ENCODE results near the gene KARS1. TPM values are rescaled to one million over a fixed set of nuclear protein-coding genes. Genes with fewer than 3 reads are reported as not detected.

Gene KARS1
- total RNA-seq, 4 donors from 2014 or later: 118 to 130 (median 121) TPM

GRCh38 chr16:75653922-75654321 lies 6.5 kb upstream of the KARS1 start:
- H3K4me3 ChIP-seq: no peak overlapping the region
- peaks cover 0 to 44% (median 21%) of the 10 kb centered on the region in 3 donors for H3K4me1 ChIP-seq
- H3K36me3 ChIP-seq: peaks cover 13 to 49% of the 10 kb centered on the region in 2 donors
- TF ChIP-seq CTCF (IDR thresholded peaks at IDR 0.05) (no peak), POLR2A (IDR thresholded peaks at IDR 0.05) (no peak), EP300 (IDR thresholded peaks at IDR 0.05) (no peak), POLR2AphosphoS5 (IDR thresholded peaks at IDR 0.05) (no peak)
- H3K27me3 ChIP-seq: no peaks in the 10 kb centered on the region
- no peak overlapping the region for H3K27ac ChIP-seq
- H3K9me3 ChIP-seq: no peaks in the 10 kb centered on the region
- 17% methylated on average over 1 of the region's 1 CpG; no CpG with 5 or more reads in 1 of the 2 donors for WGBS, 2 donors (ENCODE audit: low coverage in 1 of 2)
- no peak for ATAC-seq

DNA sequence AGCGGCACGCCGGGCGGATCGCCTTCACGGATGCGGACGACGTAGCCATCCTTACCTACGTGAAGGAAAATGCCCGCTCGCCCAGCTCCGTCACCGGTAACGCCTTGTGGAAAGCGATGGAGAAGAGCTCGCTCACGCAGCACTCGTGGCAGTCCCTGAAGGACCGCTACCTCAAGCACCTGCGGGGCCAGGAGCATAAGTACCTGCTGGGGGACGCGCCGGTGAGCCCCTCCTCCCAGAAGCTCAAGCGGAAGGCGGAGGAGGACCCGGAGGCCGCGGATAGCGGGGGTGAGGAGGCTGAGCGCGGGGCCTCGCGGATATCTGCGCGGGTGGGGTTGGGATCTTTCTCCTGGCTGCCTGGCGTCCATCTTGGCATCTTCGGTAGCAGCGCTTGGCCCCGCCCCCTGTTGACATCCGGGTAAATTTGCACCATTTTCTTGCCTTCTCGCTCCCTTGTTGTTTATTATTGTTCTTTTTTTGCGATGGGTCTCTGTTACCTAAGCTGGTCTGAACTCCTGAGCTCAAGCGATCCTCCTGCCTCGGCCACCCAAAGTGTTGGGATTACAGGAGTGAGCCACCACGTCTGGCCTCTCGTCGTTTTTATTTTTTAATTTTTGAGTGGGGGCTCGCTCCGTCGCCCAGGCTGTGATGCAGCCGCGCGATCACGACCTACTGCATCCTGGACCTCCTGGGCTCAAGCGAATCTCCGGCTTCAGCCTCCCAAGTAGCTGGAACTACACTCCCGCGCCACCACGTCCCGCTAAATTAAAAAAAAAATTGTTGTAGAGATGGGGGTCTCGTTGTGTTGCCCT lies 1.0 kb upstream of the KARS1 start:
- no peaks in the 10 kb centered on the region for H3K27me3 ChIP-seq
- no peaks in the 10 kb centered on the region for H3K9me3 ChIP-seq
- peaks cover 0 to 74% (median 33%) of the 10 kb centered on the region in 3 donors for H3K4me1 ChIP-seq
- WGBS, 2 donors (ENCODE audit: low coverage in 1 of 2): 0% methylated on average over 8 to 9 of the region's 62 CpGs
- H3K27ac ChIP-seq: peak overlapping the region; percentile 91 to 99 (median 96)
- TF ChIP-seq POLR2AphosphoS5 (IDR thresholded peaks at IDR 0.05): peak; percentile 23
- TF ChIP-seq POLR2A (IDR thresholded peaks at IDR 0.05): no peak
- TF ChIP-seq EP300 (IDR thresholded peaks at IDR 0.05): no peak
- TF ChIP-seq CTCF (IDR thresholded peaks at IDR 0.05): no peak
- peaks cover 0 to 25% of the 10 kb centered on the region in 2 donors for H3K36me3 ChIP-seq
- peak; percentile 51 for ATAC-seq
- peak overlapping the region; percentile 93 to 96 for H3K4me3 ChIP-seq

GRCh38 chr16:75647112-75647491 lies 363 bp downstream of the KARS1 start:
- peak; percentile 5 for TF ChIP-seq EP300 (IDR thresholded peaks at IDR 0.05)
- TF ChIP-seq POLR2AphosphoS5 (IDR thresholded peaks at IDR 0.05): no peak
- Histone ChIP-seq H3K36me3 (peaks cover 0 to 38% of the 10 kb centered on the region in 2 donors), H3K4me1 (peaks cover 0 to 72% (median 22%) of the 10 kb centered on the region in 3 donors), H3K27ac (peak overlapping the region; percentile 60 to 99 (median 94)), H3K4me3 (peak overlapping the region; percentile 93 to 96), H3K27me3 (no peaks in the 10 kb centered on the region), H3K9me3 (no peaks in the 10 kb centered on the region)
- peak; percentile 20 for ATAC-seq
- WGBS, 2 donors (ENCODE audit: low coverage in 1 of 2): 0% methylated on average over 4 of the region's 18 CpGs

DNA sequence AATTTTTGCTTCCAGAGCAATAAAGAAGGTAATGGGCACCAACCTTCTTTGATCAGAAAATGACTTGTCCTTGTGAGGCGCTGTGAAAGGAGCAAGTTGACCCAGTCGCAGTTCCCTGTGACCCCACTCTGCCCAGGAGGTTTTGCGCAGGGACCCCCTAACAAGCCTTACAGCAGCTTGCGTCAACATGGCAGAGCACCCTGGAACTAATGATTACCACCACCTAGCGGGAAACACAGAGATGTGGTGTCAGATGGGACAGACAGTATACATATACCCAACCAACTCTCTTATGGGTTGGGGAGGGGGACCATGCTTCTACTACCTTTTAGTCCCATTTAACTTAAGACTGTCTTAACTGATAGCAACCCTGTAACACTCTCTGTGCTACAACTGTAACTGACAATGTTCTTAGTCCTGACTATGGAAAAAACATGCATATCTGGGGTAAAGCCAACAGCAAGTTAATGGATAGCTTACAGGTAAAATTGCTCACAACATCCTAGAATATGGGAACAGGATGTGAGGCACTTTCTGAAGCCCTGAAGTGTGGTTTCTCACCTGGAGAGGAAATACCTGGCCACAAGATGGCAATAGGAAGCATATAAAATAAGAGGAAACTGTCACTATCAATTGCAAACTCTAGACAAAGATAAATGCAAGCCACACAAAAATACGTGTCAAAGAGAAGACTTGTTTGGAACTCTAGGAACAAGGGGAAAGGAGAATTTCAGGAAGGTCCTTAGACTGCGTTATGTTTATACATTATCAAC lies 3.0 kb downstream of the KARS1 start:
- no peak overlapping the region for H3K27ac ChIP-seq
- 81 to 89% methylated on average over 3 to 6 of the region's 7 CpGs for WGBS, 2 donors (ENCODE audit: low coverage in 1 of 2)

More for the DNA sequence above, 3.0 kb downstream of the KARS1 start:
- Histone ChIP-seq H3K36me3 (peaks cover 0 to 62% of the 10 kb centered on the region in 2 donors), H3K9me3 (no peaks in the 10 kb centered on the region), H3K4me1 (peaks cover 0 to 46% (median 13%) of the 10 kb centered on the region in 3 donors), H3K27me3 (no peaks in the 10 kb centered on the region), H3K4me3 (no peak overlapping the region)
- ATAC-seq: no peak
- no peak for TF ChIP-seq EP300 (IDR thresholded peaks at IDR 0.05)
- no peak for TF ChIP-seq POLR2A (IDR thresholded peaks at IDR 0.05)
- no peak for TF ChIP-seq CTCF (IDR thresholded peaks at IDR 0.05)
- TF ChIP-seq POLR2AphosphoS5 (IDR thresholded peaks at IDR 0.05): no peak

Measured in gastroesophageal sphincter (tissue), 4 donors.